ENCODE data around the gene AQP7. TPM values are rescaled to one million over a fixed set of nuclear protein-coding genes. Genes with fewer than 3 reads are reported as not detected.

AQP7 gene
- total and polyA plus RNA-seq, 4 donors: 0.74 to 3.9 (median 1.5) TPM

- peak; percentile 76 to 84 (median 83) for DNase-seq
These were observed 44.8 kb upstream of the AQP7 start, which contains the start of gene AQP3 for GRCh38 chr9:33446946-33447798. Gene AQP3, minus strand, starts transcription at chr9:33447593. Its CDS starts 63 bp downstream, at chr9:33447530.

GRCh38 chr9:33446240-33446945 is 44.0 kb upstream of the AQP7 start:
- Histone ChIP-seq H3K9ac (ENCODE audit: insufficient read depth in 1 of 2, low read length in 2 of 2) (peak overlapping the region; percentile 47 to 66), H3K4me1 (ENCODE audit: control insufficient read depth in 5 of 5, insufficient read depth in 5 of 5, low read length in 5 of 5) (peaks cover 0 to 28% (median 4%) of the 10 kb centered on the region in 5 donors)

More at GRCh38 chr9:33446946-33447798, 44.8 kb upstream of the AQP7 start, which contains the start of gene AQP3:
- H3K4me3 ChIP-seq: peak within 1 kb of the TSS; percentile 21
- 1 to 2% methylated on average over 32 to 50 of the region's 50 CpGs for WGBS, 2 donors
- H3K4me1 ChIP-seq (ENCODE audit: control insufficient read depth in 5 of 5, insufficient read depth in 5 of 5, low read length in 5 of 5): peaks cover 0 to 28% (median 4%) of the 10 kb centered on the region in 5 donors
- no peaks in the 10 kb centered on the region for H3K9me3 ChIP-seq (ENCODE audit: control insufficient read depth in 4 of 4, insufficient read depth in 3 of 4, low read length in 3 of 4)
- peak; percentile 27 for TF ChIP-seq CTCF (IDR thresholded peaks at IDR 0.05; ENCODE audit: control extremely low read depth, extremely low read depth)
- peak within 1 kb of the TSS; percentile 47 to 66 for H3K9ac ChIP-seq (ENCODE audit: insufficient read depth in 1 of 2, low read length in 2 of 2)
- peak; percentile 76 for ATAC-seq (ENCODE audit: insufficient read depth, low FRiP score)
- H3K27ac ChIP-seq (ENCODE audit: low read depth in 1 of 2, low read length in 1 of 2): peak within 1 kb of the TSS in 1 of 2 donors; percentile 85
- H3K36me3 ChIP-seq (ENCODE audit: control insufficient read depth in 4 of 4, insufficient read depth in 4 of 4, low read length in 4 of 4): peaks cover 0 to 15% (median 0%) of the 10 kb centered on the region in 4 donors
- peaks cover 0 to 5% (median 0%) of the 10 kb centered on the region in 3 donors for H3K27me3 ChIP-seq (ENCODE audit: control insufficient read depth in 3 of 3, insufficient read depth in 3 of 3, low read length in 2 of 3)

More at GRCh38 chr9:33446240-33446945, 44.0 kb upstream of the AQP7 start:
- Histone ChIP-seq H3K27me3 (ENCODE audit: control insufficient read depth in 3 of 3, insufficient read depth in 3 of 3, low read length in 2 of 3) (peaks cover 0 to 5% (median 0%) of the 10 kb centered on the region in 3 donors), H3K27ac (ENCODE audit: low read depth in 1 of 2, low read length in 1 of 2) (peak overlapping the region in 1 of 2 donors; percentile 85), H3K36me3 (ENCODE audit: control insufficient read depth in 4 of 4, insufficient read depth in 4 of 4, low read length in 4 of 4) (peaks cover 0 to 21% (median 0%) of the 10 kb centered on the region in 4 donors), H3K4me3 (peak overlapping the region; percentile 17), H3K9me3 (ENCODE audit: control insufficient read depth in 4 of 4, insufficient read depth in 3 of 4, low read length in 3 of 4) (no peaks in the 10 kb centered on the region)
- TF ChIP-seq CTCF (IDR thresholded peaks at IDR 0.05; ENCODE audit: control extremely low read depth, extremely low read depth): no peak
- WGBS, 2 donors: 40 to 41% methylated on average over 12 of the region's 12 CpGs
- ATAC-seq (ENCODE audit: insufficient read depth, low FRiP score) (peak; percentile 21), DNase-seq (peak in 2 of 3 donors; percentile 34 to 45)

Data from lung (tissue), 12 donors.